Ureter (tissue), 1 donor: ENCODE data around the gene RAPGEF3. TPM values are rescaled to one million over a fixed set of nuclear protein-coding genes. Genes with fewer than 3 reads are reported as not detected.
A peak's percentile ranks its signal among the peaks of the same experiment; 100 is the strongest.

ENCODE experiments used
- DNase-seq: peaks from one replicate; pipeline ENCODE4 v3.0.0-alpha.2; 2020; ENCODE audit warnings: low spot score
- total RNA-seq: library from RNA; stranded (reverse); gene quantifications from one replicate; pipeline ENCODE4 v1.2.4, GENCODE V29; 2023
- donor health status: DM: yes; HTN: yes; CAD: no.

RAPGEF3 gene
- total RNA-seq, 1 donor from 2014 or later: 83.4 TPM

DNA sequence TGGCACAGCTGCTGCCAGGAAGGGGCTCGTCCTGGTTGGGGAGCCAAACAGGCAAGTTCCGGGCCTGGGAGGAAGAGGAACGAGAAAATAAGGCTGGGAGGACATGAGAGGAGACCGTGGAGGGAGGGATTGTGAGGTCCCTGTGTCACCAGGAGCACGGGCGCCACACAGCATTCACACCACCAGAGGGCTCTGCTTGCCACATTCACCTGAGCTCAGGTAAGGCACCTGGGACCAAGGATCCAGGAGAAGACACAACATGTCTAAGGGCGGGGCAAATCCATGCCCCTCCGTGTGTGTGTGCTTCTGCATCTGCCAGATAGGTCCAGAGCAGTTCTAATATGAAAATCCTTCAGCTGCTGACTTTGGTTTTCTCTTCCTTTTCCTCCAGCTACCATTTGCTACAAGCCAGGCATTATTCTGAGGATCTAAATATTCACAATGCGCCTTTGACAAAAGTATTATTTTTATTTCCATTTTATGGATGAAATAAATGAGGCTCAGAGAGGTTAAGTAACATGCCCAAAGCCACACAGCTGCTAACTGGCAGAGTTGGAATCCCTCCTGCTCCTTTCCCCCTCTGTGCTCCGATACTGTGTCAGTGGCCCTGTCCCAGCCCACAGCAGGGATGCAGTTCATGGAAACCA lies 14.6 kb downstream of the RAPGEF3 start:
- no peak for DNase-seq

DNA sequence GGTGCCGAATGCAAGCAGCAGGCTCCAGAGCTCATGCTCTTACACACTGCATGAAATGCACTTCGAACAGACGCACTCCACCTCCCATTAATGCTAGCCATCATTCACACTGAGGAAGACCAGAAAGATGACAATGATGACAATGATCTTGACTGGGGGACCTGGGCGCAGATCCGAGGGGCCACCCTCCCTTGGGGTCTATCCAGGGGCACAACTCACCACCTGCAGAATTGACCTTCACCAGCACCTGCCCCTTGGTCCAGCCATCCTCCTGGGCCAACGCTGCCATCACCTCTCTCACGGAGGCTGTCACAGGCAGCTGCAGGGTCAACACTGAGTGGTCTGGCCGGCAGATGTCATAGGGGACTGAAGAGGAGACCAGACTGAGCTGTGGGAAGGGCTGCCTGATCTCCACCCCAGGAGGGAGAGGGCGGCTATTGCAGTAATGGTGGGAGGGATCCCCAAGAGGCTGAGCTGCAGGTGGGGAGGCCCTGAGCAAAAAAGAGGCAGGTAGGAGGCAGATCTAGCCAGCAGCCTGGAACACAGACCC lies 15.3 kb downstream of the RAPGEF3 start:
- DNase-seq: no peak

DNA sequence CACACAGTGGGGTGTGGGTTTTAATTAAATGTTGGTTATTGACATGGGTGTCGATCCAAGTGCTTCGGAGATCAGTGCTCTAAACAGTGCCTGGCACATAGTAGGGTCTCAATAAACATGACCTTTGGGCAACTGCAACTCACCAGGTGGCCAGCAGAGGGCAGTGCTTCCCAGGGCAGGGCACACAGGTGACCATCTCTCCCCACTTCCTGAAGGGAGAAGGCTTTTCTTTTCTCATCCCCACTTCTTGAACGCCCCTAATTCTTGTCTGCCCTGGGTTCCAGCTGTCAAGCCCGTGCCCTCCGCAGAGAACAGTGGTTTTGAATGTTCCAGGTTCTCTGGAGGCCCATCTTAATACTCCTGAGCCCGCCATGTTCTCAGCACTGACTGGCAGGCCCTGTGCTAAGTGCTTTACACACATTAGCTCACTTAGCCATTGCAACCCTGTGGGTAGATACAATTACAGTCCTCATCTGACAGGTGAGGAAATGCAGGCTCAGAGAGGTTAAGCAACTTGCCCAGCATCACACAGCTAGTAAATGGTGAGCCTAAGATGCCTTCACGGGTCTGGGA lies 16.3 kb downstream of the RAPGEF3 start:
- no peak for DNase-seq

DNA sequence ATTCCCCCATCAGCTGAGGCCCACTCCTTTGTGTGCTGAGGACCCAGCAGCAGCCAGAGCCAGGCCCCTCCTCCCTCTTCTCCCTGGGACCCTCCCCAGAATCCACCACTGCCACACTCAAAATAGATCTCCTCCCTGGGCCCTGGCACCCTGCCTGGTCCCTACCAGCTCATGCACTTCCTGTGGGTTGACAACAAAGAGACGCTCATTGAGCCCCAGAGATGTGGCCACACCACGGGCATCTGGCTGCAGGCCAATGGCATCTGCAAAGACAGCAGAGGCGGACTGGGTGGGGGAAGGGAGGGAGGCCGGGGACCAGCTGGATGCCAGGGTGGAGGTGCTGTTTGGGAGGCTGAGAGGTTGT lies 17.4 kb downstream of the RAPGEF3 start:
- no peak for DNase-seq

DNA sequence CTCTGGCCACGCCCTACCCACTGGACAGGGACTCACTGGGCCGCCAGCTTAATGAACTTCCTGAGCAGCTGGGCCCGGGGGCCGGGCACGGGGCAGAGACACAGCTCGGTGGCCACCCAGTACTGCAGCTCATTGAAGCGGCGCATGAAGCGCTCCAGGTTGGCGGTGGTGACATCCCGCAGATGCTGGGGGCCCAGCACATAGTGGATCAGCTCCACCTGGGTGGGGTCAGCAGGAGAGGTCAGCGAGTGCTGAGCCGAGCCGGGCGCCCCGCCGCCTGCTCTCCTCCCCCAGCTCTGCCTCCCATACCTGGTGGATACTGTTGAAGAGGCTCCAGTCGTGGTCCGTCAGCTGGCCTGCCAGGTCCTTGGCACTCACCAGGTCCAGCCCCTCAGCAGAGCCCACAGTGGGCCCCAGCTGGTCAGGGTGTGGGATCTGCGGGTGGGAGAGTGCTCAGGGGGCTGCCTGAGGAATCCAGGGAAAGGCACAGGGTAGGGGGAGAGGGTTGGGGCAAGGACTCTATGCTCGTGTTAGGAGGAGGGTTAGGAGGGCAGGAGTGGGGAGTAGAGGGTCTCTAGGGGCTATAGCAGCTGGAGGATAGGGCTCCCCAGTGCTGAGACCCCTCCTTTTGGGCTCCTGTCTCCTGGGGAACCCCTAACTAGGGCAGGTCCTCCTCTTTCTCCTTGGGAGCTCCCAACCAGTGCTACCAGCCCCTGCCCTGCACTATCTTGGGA lies 17.9 kb downstream of the RAPGEF3 start:
- DNase-seq: no peak

DNA sequence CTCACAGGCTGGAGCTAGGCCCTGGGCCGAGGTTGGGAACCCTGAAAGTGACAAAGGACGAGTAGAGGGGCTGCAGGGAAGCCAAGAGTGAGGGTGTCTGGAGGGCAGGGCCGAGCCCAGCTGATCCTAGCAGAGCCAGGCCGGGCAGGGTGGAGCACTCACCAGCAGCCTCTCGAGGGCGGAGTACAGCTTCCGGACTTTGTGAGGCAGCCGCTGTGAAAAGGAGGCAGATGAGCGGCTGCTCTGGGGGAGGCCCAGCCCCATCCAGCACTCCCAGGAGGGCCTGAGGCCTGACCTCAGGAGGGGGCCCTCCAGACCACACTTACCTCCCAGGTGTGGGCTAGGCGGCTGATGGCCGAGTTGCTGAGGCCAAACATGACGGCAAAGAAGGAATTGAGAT lies 18.7 kb downstream of the RAPGEF3 start:
- no peak for DNase-seq

DNA sequence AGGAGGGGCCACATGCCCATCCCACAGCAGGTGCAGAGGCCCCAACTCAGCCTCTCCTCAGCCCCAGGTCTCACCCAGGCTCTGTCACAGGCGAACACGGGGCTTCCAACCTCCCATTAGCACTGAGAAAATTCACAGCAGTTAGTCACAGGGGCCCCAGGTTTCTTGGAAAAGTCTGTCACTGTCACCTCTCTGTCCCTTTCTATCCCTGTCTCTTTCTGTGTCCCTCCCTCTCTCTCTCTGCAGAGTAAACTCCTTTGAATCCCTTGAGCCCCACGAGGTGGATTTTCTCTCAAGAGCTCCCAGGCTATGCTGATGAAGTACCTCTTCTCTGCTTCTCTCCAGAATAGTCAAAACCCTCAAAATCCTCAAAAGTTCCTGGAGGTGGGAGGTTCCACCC lies 19.4 kb downstream of the RAPGEF3 start:
- DNase-seq: no peak

DNA sequence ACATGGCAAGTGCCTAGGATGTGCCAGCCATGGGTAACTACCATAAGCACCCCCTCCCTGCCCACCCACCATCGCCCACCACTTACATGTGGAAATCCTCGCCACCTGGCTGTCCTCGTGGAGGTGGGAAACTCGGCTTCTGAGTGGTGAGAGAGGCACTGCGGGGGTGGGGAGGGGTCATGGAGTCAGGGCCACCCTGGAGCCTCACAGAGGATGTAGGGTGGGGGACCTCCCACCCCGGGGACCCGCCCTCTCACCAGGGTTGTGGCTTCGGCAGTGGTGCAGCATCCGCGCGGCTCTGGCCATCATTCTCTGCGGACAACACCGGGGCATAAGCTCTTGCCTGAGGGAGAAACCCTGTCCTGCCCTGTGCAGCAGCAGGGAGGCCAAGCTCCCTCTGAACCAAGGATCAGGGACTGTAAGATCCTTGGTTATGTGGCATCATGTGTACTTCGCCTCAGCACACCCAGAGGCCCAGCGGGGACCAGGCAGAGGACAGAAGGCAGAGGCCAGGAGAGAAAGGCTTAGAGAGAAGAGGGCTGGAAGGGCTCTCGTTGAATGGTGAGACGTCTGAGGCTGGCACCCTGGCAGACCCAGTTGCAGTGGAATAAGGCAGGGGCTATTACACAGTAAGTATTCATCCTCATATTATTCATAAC lies 20.6 kb downstream of the RAPGEF3 start:
- DNase-seq: no peak

DNA sequence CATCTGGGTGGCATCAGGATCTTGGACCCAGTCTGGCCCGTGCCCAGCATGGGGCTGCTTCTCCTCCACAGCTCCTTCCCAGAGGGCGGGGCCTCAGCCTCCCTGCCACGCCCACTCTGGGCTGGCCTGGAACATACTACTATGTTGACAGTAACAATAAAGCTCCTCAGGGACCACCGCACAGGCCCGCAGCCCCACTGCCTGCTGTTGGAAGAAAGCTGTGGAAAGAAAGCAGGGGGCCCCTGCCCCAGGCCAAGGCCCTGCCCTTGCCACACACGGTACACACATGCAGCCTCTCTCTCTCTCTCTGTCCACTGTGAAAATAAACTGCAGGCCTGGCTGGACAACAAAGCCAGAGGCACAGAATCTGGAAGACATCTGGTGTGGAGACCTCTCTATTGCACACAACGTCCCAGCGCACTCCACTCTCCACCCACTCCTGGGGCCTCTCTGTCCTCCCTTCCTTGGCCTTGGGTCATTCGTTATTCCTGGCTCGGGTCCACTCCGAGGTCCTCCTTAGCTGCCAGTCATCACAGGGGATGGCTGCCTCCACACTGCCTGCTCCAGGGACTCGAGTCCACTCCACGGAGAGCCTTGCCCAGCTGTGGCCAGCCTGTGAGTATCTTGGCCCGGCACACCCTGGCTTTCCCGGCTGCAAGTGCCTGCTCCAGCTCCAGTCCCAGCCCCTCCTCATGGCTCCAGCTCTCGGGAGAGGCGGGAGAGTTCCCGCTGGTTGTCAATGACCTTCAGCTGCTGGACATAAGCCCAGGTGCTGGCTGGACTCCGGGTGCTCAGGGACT lies 21.6 kb downstream of the RAPGEF3 start:
- peak; percentile 91 for DNase-seq

DNA sequence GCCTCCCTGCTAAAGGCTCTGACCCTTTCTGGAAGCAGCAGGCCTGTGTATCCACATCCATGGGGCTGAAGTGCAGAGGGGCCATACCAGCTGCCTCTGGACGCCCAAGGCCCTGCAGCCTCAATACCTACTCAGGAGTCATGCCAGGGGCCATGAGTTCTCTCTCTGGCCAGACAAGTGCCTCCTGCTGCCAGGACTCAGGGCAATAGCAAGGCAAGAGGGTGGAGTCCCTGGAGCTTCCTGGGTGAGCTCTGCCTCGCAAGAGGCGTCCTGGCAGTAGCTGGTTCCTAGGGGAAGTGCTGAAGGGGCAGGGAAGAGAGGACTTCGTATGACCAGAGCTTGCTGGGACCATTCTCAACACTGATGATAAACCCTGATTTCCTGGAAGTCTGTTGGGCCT lies 22.5 kb downstream of the RAPGEF3 start:
- DNase-seq: no peak

DNA sequence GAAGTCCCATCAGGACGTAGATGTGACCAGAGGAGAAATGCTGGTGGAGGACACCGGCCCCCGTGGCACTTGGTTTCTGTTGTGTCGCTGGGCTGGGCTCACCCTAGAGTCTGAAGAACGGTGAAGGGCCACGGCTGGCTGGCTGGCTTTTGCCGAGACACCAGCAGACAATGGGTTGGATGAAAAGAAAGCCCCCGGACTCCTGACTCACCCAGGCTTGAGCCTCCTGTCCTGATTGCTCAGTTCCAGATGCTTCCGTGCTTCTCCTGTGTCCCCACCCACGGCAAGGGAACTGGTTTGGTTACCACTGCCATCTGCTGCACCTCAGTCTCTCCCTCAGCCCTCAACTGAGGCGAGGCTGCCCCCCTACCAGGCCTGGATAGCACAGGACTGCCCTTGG lies 23.0 kb downstream of the RAPGEF3 start:
- DNase-seq: no peak

DNA sequence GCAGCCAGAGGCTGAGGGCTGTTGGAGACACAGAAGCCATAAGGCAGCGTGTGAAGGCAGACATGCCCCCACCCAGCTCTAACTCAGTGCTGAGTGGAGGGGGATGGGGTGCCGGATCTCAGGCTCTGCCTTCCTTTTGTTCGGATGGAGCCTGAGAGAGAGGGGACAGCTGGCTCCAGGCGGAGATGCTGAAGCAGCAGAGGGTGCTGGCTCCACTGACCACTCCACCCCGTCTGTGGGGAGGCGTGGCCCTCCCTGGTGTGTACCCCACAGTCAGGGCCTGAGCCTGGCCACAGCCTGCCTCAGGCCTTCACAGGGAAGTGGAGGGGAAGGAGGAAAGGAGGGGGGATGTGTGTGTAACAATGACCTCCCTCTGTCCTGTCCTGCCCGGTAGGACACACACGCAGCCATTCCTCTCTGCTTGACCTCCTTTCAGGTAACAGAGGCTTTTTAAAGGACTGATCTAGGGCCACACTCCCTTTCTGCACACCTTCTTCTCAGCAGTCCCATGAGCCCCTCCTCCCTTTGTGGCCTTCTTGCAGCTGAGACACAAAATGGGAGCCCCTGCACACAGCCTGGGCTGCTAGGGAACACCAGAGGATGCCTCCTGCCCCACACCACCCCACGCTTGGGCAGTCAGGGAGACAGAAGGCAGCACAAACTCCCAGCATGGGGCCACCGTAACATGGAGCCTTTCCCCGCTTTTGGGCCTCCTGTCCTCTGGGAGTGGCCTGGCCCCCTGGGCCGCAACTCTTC lies 23.8 kb downstream of the RAPGEF3 start:
- DNase-seq: no peak

DNA sequence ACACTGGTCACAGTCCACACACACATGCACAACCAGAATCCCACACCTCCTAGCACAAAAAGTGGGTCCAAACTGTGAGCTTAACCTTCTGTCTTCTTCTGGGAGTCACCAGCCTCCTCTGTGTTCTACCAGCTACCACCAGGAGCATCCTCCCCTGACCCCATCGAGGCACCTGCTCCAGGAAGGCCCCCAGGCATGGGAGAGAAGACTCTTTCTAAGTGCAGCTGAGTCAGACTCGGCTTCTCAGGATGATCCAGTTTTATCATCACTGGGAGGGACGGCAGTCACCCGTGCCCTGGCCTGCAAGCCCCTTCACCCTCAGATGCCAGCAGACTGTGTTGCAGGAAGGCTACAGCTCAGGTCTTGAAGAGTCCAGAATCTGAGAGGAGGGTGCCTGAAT lies 25.5 kb downstream of the RAPGEF3 start:
- no peak for DNase-seq

DNA sequence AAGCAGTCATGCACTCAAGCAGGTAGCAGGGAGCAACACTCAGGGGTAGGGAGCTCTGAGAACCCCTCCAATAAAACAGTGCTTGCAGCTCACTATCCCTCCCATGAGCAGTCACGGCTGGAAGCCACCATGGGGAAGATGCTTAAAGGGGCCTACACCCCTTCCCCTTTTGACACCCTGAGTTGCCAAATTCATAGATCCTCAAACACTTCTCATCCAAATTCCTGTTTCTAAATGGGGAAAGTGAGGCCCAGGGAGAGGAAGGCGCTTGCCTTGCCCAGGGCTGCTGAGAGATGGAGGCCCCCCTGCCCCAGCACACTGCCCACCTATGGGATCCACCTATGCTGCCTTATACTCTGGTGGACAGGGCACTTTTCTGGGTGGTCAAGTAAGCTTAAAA lies 26.2 kb downstream of the RAPGEF3 start:
- DNase-seq: no peak

DNA sequence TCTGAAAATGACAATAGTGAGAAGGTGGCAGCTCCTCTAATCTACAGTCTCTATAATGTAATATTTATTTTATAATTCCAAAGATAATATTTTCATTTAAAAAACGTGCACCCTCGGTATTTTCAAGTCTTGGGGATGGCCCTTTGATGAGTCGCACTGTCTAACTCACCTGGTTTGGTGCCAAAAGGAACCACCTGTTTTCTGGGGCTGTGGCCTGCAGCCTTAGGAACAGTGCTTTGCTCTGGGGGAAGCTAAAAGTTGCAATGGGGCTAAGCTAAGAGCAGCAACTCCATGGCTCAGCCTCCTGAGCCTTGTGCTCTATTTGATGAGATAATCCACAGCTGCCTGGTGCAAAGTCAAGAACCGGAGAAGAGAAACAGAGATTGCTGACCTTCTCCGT lies 27.0 kb downstream of the RAPGEF3 start:
- DNase-seq: no peak

DNA sequence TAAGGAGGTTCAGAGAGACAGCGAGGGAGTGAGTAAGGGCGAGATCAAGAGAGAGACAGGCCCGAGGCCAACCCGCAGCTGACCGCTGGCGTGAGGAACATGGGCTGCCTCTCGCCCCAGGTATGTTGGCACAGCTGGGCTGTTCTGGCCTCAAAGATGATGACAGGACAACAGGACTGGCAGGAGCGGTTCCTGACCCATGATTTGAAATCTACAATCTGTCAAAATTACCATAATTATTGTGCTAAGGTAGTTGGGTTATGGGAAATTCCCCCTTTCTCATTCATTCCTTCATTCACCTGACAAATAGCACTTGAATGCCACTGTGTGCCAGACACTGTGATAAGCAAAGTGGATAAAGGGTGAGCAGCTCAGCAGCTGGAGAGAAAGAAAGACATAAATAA lies 28.3 kb downstream of the RAPGEF3 start:
- DNase-seq: no peak

DNA sequence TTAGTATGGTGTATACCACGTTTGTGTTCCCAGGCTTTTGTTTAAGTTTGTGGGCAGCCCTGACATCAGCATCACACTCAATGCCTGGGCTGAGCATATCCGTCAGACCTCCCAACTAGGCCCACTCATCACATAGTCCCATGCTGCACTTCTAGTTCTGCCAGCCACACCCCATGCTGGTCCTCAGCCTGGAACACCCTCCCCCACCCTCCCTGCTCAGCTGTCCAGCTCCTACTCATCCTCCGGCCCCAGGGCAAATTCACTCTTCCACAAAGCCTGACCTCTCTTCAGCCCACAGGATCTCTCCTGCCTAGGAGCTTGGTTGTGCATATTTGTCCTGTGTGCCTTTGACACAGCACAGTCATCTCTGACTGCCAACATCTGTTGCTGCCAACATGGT lies 29.4 kb downstream of the RAPGEF3 start:
- no peak for DNase-seq

DNA sequence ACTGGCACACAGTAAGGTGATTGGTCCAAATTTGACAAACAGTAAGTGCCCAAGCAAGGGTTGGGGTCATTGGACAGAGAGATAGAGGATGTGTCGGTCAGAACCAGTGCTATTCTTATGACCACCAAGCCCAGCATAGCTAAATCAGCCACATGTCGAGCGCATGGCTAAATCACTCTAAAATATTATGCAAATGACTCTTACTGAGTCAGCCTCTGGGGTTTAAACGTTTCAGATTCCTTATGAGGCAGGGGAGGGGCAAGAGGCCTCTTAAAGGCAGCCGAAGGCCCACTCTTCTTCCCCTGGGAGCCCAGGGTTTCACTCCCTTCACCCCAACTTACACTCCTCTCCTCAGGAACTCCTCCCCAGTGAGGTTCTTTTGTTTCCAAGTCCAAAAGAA lies 32.8 kb downstream of the RAPGEF3 start:
- DNase-seq: no peak

DNA sequence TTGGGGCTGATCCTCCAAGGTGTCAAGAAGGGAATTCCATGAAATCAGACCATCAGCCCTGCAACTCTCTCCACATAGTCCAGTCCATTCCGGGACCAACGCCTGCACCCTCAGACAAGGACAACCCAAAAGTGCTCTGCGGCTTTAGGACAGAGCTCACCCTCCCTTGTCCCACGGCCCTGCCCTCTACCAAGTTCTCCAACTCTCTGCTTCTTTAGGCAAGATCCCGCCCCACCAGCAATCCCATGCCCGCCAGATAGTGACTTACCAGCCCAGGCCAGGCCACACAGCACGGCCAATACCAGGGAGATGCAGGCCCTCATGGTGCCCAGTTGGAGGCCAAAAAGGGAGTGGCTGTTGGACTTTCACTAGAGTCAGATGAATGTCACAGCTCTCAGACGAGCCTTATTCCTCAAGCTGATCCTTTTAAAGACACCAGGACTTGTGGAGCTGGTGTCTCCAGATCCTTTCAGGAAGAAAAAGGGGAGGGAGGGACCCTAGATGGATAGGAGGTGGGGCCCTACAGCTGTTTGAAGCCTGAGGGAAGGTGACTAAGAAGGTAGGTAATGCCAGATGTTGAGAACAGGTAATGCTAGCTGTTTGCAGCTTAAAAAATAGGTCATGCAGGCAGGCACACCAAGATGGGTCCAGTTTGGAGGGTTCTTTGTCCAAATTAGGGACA lies 33.4 kb downstream of the RAPGEF3 start, which contains the start of gene ENDOU:
ENDOU (minus strand) TSS at position 400 of the 682 bp plus-strand sequence; CDS start at position 323, 77 bp downstream.
- DNase-seq: no peak

DNA sequence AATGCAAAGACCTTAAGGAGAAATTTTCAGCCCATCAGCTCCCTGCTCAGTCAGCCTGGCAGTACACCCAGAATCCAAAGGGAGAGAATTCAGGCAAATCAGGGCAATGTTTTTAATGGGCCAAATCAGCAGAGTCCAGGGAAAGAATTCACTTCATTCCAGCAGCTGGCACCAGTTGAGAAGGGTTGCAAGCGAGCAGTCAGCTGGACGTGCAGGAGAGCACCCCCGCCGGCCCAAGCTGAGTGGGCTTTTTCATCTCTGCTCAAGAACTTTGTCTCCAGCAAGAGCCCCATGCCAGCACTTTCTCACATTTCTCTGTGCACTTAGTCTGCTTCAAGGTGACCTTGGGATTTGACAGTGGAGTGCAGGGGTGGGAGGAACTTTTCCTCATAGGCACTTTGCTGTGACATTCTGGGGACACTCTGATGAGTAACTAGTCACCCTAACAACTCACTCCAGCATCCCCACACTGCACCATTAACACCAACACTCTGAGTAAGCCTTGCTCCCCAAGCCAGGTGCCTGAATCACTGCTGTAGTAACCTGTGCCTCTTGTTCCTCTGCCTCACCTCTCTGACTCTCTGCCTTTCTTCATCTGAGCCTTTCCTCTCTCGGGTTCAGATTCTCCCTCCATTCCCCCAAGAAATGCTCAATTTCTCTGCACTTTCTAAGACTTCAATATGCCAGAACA lies 35.6 kb downstream of the RAPGEF3 start:
- no peak for DNase-seq
